GM23248 (cell line): ENCODE data around the gene CPNE5. TPM values are rescaled to one million over a fixed set of nuclear protein-coding genes. Genes with fewer than 3 reads are reported as not detected.

Source experiments
- DNase-seq: peaks from one replicate; pipeline ENCODE4 v3.0.0-alpha.2; 2015
- H2AFZ ChIP-seq: fragments of 200-600 bp; sonication (generic); 2 replicates; pipeline ENCODE4 v1.6.1; 2016; ENCODE audit warnings: antibody characterized with exemption
- H3F3A ChIP-seq: fragments of 200-600 bp; sonication (generic); 2 replicates; pipeline ENCODE4 v1.6.1; 2016; ENCODE audit warnings: mild to moderate bottlenecking, antibody characterized with exemption, mixed run types; ENCODE audit not compliant: insufficient read depth
- H3K27ac ChIP-seq: fragments of 200-600 bp; sonication (generic); 2 replicates; pipeline ENCODE4 v1.5.1; 2016; ENCODE audit warnings: mild to moderate bottlenecking
- H3K27me3 ChIP-seq: fragments of 200-600 bp; sonication (generic); replicated peaks from 2 replicates; pipeline ENCODE4 v1.6.1; 2016; ENCODE audit warnings: mild to moderate bottlenecking; ENCODE audit not compliant: insufficient read depth
- H3K36me3 ChIP-seq: fragments of 200-600 bp; sonication (generic); 2 replicates; pipeline ENCODE4 v1.6.1; 2016; ENCODE audit warnings: low read depth, mild to moderate bottlenecking
- H3K4me1 ChIP-seq: fragments of 200-600 bp; sonication (generic); 2 replicates; pipeline ENCODE4 v1.6.1; 2016; ENCODE audit warnings: mild to moderate bottlenecking; ENCODE audit not compliant: insufficient read depth
- H3K4me2 ChIP-seq: fragments of 200-600 bp; sonication (generic); one replicate; pipeline ENCODE4 v1.6.1; 2016; ENCODE audit warnings: mild to moderate bottlenecking; ENCODE audit not compliant: unreplicated experiment
- H3K4me3 ChIP-seq: fragments of 200-600 bp; sonication (generic); 2 replicates; pipeline ENCODE4 v1.5.1; 2016; ENCODE audit warnings: mild to moderate bottlenecking
- H3K79me2 ChIP-seq: fragments of 200-600 bp; sonication (generic); 2 replicates; pipeline ENCODE4 v1.6.1; 2016; ENCODE audit warnings: mild to moderate bottlenecking; ENCODE audit not compliant: insufficient read depth
- H3K9ac ChIP-seq: fragments of 200-600 bp; sonication (generic); 2 replicates; pipeline ENCODE4 v1.6.1; 2016; ENCODE audit warnings: mild to moderate bottlenecking
- H3K9me2 ChIP-seq: fragments of 200-600 bp; sonication (generic); 2 replicates; pipeline ENCODE4 v1.6.1; 2016; ENCODE audit warnings: mixed run types, mild to moderate bottlenecking, moderate library complexity; ENCODE audit not compliant: insufficient read depth
- H3K9me3 ChIP-seq: fragments of 200-600 bp; sonication (generic); one replicate; pipeline ENCODE4 v1.6.1; 2017; ENCODE audit warnings: low read depth
- H4K20me1 ChIP-seq: fragments of 200-600 bp; sonication (generic); 2 replicates; pipeline ENCODE4 v1.6.0; 2016; ENCODE audit not compliant: insufficient read depth
- EZH2 ChIP-seq: fragments of 200-600 bp; sonication (generic); IDR thresholded peaks from 2 replicates; pipeline ENCODE4 v1.6.1; 2018; ENCODE audit warnings: antibody characterized with exemption, mild to moderate bottlenecking; ENCODE audit not compliant: insufficient read depth, poor library complexity, severe bottlenecking
- EZH2phosphoT487 ChIP-seq: fragments of 200-600 bp; sonication (generic); IDR thresholded peaks from 2 replicates; pipeline ENCODE4 v1.6.1; 2018; ENCODE audit warnings: antibody characterized with exemption, moderate library complexity, mild to moderate bottlenecking, low read depth; ENCODE audit not compliant: insufficient read depth
- WGBS, 2 experiments: methylation state at CpG; one replicate each; pipeline ENCODE4 v1.1.6; 2015 to 2017; ENCODE audit warnings: low lambda C conversion rate in 2 of 2, low coverage in 1 of 2; ENCODE audit errors: missing lambda C conversion rate in 2 of 2; 5-methylcytosine and 5-hydroxymethylcytosine counted together
- in situ Hi-C: fragments of 300-500 bp; cut with MboI; formaldehyde crosslinking; loops from 2 replicates; pipeline ENCODE4 v1.15.0; 2020
- polyA plus RNA-seq: library from polyadenylated mRNA; unstranded; fragments of >200 nt; fragmentation: Nextera tagmentation; extraction: Ambion mirVana; gene quantifications from 2 replicates; pipeline ENCODE4 v1.2.1, GENCODE V29; 2016
- total RNA-seq: library from RNA; depleted of rRNA; stranded (reverse); fragments of >200 nt; shearing (Covaris generic); gene quantifications from 2 replicates; pipeline ENCODE4 v1.2.3, GENCODE V29; 2014

Gene CPNE5
- total and polyA plus RNA-seq, 2 experiments from 2014 or later: 0.23 TPM; not detected in 1

DNA sequence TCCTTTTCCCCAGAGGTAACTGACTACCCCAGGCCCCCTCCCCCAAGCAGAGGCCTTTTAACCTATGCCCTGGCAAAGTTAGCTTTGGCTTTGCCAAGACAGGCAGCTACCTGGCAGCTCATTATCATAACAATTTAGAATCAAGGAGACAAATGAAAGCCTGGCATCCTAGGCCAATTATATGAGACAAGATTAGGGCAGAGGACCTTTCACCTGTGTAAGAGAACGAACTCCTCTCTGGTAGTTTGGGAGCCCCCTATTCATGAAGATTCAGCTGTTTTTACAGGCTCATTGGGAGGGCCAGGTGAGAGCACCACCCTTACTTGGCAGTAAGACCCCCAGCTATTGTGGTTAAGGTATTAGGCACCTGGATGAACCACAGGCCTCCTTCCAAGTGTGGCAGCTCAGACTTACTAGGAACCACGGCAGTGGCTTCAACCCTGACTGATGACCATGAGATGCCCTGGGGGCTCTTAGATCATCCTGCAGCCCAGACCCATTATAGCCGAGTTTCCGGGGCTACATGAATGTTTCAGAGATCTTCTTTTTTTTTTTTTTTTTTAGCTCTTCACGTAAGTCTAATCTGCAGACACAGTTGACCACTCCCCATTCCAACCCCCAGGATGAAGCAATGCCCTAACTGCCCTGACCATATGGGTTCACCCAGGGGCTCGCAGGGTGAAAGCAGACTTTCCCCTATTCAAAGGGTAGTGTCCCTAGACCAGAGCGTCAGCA, 85.4 kb downstream of the CPNE5 start:
- WGBS, 2 experiments: 92% methylated on average over 7 of the region's 7 CpGs
- no peak overlapping the region for H3K9ac ChIP-seq
- H3K27ac ChIP-seq: no peak overlapping the region
- no peaks in the 10 kb centered on the region for H3K36me3 ChIP-seq
- H4K20me1 ChIP-seq: no peaks in the 10 kb centered on the region
- H2AFZ ChIP-seq: no peak overlapping the region
- H3F3A ChIP-seq: no peaks in the 10 kb centered on the region
- no peak for TF ChIP-seq EZH2phosphoT487
- no peak for TF ChIP-seq EZH2
- no peaks in the 10 kb centered on the region for H3K9me2 ChIP-seq
- no peak overlapping the region for H3K4me3 ChIP-seq
- no peaks in the 10 kb centered on the region for H3K79me2 ChIP-seq
- no peak overlapping the region for H3K4me2 ChIP-seq
- in situ Hi-C loops: no loop called here
- DNase-seq: no peak
- H3K27me3 ChIP-seq: no peaks in the 10 kb centered on the region
- 0 out of 2 replicates have a peak, but pooled peaks cover 5% of the 10 kb centered on the region for H3K4me1 ChIP-seq
- H3K9me3 ChIP-seq: no peaks in the 10 kb centered on the region

DNA sequence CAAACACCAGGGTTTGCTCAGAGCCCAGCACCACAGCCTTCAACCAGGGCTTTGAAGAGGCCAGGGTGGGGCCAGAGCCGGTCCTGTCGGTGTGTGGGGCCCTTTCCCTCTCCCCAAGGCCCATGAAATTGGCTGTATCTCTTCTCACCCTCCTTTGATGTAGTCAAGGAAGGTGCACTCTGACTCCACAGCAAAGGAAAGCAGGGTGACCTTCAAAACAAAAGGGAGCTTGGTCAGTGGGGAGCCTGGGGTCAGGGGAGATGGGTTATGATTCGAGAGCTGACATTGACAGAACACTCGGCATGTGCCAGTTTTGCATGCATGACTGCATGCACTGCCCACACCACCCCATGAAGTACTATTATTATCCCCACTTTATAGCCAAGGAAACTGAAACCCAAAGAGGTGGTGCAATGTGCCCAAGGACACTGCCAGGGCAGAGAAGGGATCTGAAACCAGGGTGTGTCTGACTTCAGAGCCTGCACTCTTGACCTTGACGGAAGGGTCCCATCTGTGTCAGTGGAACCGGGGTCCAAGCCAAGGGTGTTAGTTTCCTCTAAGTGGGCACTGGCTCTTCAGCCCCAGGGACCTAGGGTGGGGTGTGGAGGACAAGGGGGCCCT, 86.2 kb downstream of the CPNE5 start:
- WGBS, 2 experiments: 73 to 74% methylated on average over 6 of the region's 6 CpGs
- in situ Hi-C loops: no loop called here
- TF ChIP-seq EZH2 (no peak), EZH2phosphoT487 (no peak)

DNA sequence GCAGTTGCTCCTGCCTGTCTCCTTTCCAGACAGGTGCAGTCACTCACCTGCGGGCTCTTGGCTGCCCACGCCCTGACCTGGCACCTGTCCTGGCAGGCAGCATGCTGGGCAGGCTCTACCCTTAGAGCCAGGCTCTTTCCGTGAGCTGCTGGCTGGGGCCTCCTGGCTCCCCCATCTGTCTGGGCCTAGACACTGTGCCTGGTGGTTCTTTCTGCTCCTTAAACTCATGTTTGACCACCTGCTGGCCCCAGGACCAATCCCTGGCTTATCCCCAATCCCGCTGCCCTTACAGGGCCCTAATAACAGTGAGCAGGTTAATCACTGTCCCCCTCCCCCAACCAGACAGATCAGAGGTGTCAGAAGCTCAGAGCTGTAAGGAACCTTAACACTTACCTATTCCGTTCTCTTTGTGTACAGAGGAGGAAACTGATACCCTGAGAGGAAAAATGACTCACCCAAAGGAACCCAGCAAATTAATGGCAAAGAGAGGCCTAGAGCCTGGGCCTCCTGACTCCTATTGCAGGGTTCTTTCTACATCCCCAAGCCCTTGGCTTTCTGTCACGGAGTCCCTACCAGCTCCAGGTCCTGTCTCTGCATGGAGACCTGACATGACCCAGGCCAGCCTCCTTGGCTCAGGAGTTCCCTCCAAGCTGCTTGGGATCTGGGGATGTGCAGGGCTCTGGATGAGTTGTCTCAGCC, 86.9 kb downstream of the CPNE5 start:
- H3K4me1 ChIP-seq: 0 out of 2 replicates have a peak, but pooled peaks cover 5% of the 10 kb centered on the region
- WGBS, 2 experiments: 93 to 95% methylated on average over 6 of the region's 6 CpGs
- no peaks in the 10 kb centered on the region for H4K20me1 ChIP-seq
- no peaks in the 10 kb centered on the region for H3K9me3 ChIP-seq
- no peak overlapping the region for H3K4me2 ChIP-seq
- H3K27me3 ChIP-seq: no peaks in the 10 kb centered on the region
- in situ Hi-C loops: no loop called here
- H3K9ac ChIP-seq: no peak overlapping the region
- no peak overlapping the region for H3K4me3 ChIP-seq
- H3F3A ChIP-seq: no peaks in the 10 kb centered on the region
- no peak overlapping the region for H3K27ac ChIP-seq
- no peaks in the 10 kb centered on the region for H3K79me2 ChIP-seq
- no peaks in the 10 kb centered on the region for H3K9me2 ChIP-seq
- no peak for TF ChIP-seq EZH2
- TF ChIP-seq EZH2phosphoT487: no peak
- no peak overlapping the region for H2AFZ ChIP-seq
- no peaks in the 10 kb centered on the region for H3K36me3 ChIP-seq
- no peak for DNase-seq

More for the DNA sequence above, 86.2 kb downstream of the CPNE5 start:
- Histone ChIP-seq H3K4me3 (no peak overlapping the region), H3K4me2 (no peak overlapping the region), H3K27me3 (no peaks in the 10 kb centered on the region), H3K9me3 (no peaks in the 10 kb centered on the region), H3K9ac (no peak overlapping the region), H3K36me3 (no peaks in the 10 kb centered on the region), H3F3A (no peaks in the 10 kb centered on the region), H3K4me1 (0 out of 2 replicates have a peak, but pooled peaks cover 5% of the 10 kb centered on the region), H3K9me2 (no peaks in the 10 kb centered on the region), H4K20me1 (no peaks in the 10 kb centered on the region), H2AFZ (no peak overlapping the region), H3K79me2 (no peaks in the 10 kb centered on the region), H3K27ac (no peak overlapping the region)
- no peak for DNase-seq

DNA sequence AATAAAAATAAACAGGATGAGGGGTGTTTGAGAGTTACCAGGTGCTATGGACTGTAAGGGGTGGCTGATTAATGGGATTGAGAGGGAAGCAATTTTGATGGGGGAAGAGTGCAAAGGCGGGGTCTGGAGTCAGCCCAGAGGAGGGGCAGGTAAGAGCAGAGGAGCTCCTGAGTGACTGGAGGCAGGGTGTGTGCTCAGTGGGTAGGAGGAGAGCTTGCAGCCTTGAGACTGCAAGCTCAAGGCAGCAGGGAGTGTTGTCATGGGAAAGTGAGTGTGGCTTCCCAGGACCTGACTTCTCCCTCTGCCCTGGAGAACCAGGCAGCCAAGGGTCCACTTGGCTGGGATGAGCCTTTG, 87.4 kb downstream of the CPNE5 start:
- no peaks in the 10 kb centered on the region for H3F3A ChIP-seq
- H2AFZ ChIP-seq: no peak overlapping the region
- no peak overlapping the region for H3K27ac ChIP-seq
- no peak for TF ChIP-seq EZH2
- no peak for TF ChIP-seq EZH2phosphoT487
- H3K36me3 ChIP-seq: no peaks in the 10 kb centered on the region
- no peaks in the 10 kb centered on the region for H4K20me1 ChIP-seq
- H3K27me3 ChIP-seq: no peaks in the 10 kb centered on the region
- no peak overlapping the region for H3K9ac ChIP-seq
- in situ Hi-C loops: no loop called here
- 34 to 40% methylated on average over 1 of the region's 1 CpG for WGBS, 2 experiments
- no peak overlapping the region for H3K4me2 ChIP-seq
- no peak overlapping the region for H3K4me3 ChIP-seq
- H3K9me3 ChIP-seq: no peaks in the 10 kb centered on the region
- H3K79me2 ChIP-seq: no peaks in the 10 kb centered on the region
- DNase-seq: no peak
- H3K4me1 ChIP-seq: 0 out of 2 replicates have a peak, but pooled peaks cover 5% of the 10 kb centered on the region
- H3K9me2 ChIP-seq: no peaks in the 10 kb centered on the region
